ENCODE measurements around the gene LRCH4.

The LRCH4 gene

DNA sequence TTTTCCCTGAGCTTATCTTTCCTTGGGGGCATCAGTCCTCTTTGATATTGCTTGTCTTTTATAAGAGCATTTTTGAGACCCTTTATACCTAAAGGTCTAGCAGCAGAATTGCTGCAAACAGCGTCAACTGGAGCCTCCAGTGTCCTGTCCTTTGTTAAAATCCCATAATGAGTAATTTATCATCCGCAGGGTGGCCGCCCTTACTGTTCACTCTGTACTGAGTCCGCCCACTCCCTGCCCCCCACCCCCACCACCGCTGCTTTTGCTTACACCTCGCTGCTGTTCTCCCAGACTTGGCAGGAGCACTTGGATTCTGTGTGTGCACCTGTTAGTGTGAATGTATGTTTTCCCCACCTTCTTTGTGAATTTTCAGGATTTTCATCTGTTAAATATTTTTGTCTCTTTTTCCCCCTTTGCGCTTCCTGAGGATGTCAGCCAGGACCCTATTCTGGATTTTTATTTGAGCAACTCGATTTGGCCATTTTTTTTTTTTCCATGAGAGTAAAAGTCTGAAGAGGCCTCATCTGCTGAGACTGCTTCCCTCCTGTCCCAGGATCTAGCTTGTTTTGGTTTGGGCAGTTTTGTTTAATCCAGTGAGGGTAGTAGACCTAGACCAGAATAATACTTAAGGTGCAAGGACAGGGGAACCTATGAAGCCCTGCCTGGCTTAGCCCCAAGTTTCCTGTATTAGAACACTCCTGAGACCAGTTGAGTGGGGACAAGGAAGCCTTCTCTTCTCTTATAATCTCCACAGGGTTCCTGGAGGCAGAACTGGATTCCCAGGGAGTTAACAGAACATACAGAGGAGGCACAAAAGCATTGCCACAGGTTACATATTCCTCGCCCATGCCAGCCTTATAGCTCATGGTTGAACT, 38.8 kb downstream of the LRCH4 start:
- TF ChIP-seq EP300 (IDR thresholded peaks at IDR 0.05; ENCODE audit: borderline replicate concordance) (no peak), CREB1 (IDR thresholded peaks at IDR 0.05; ENCODE audit: low read depth) (no peak), USF1 (IDR thresholded peaks at IDR 0.05) (no peak)

DNA sequence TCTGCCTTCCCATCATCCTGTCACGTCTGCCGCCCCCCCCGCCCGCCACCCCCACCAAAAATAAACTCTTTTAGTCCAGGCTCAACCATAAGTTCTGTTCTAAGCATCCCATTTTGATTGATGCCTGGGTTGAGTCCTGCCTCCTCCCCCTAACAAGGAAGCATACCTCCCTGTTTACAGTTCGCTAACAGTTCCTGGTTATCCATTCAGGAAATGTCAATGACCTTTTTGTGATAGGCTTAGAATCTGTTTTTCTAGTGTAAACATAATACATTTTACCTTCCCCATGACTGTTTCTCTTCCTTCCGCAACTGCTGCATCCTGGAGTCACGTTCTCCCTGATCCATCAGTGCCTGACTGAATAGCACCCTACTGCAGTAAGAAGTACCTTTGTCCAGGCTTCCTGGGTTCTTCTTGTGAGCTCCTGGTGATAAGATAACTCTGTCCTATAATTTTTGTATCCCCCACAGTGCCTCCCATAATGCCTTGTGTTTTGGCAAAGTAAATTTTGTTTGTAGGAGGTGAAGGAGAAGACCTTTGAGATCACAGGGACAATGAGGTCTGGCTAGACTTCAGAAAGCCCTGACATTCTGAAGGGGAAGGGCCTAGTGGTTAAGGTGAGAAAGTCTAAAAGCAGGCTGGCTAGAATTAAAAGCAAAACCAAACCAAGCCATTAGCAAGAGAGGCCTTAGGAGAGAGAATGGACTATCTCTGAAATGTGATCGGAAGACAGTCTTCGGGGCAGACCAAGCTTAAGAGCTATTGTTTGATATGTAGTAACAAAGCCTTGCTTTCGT, 39.6 kb downstream of the LRCH4 start:
- TF ChIP-seq CREB1 (IDR thresholded peaks at IDR 0.05; ENCODE audit: low read depth) (no peak), MAX (IDR thresholded peaks at IDR 0.05) (no peak), EP300 (IDR thresholded peaks at IDR 0.05; ENCODE audit: borderline replicate concordance) (no peak), EGR1 (IDR thresholded peaks at IDR 0.05) (no peak), YY1 (IDR thresholded peaks at IDR 0.05; ENCODE audit: low read depth) (no peak), REST (IDR thresholded peaks at IDR 0.05; ENCODE audit: low read depth) (no peak)

DNA sequence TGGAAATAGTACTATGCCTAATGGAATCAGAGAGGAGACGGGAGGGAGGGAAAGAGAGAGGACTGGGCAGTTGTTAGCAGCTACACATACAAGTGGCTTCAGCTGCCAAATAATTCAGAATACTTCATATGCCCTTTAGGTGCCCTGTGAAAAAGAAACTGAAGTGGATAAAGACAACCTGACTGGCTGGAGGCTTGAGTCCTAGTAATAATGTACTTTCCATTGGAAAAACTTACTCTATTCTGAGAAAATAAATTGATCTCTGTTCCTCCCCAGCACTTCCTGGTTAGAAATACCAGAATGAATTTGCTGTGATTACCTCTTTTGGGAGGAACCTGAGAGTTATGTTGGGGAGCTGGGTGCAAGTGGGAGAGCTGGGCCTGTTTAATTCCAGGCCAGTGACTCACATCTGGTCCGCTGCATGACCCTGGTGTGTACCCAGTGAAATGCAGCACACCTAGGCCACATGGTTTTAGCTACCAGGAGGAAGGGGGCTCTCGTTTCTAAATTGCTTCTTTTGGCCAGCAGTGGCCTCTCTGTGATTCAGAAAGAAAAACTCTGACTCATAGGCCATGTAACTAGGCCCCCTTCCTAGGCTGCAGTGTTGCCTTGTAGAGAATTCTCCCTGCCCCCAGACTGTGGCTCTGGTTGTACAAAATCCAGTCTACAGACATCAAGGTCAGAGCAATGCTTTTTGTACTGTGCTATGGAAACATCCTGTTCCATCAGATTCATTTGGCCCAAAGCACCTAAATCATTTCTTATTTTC, 40.4 kb downstream of the LRCH4 start:
- TF ChIP-seq ZBTB7A (IDR thresholded peaks at IDR 0.05; ENCODE audit: low read depth) = no peak
- no peak for TF ChIP-seq TAF1 (IDR thresholded peaks at IDR 0.05; ENCODE audit: low read depth)
- peak; percentile 61 for TF ChIP-seq TEAD4 (IDR thresholded peaks at IDR 0.05)
- peak; percentile 74 for TF ChIP-seq MAX (IDR thresholded peaks at IDR 0.05)
- TF ChIP-seq EGR1 (IDR thresholded peaks at IDR 0.05) = no peak
- TF ChIP-seq EP300 (IDR thresholded peaks at IDR 0.05; ENCODE audit: borderline replicate concordance) = peak; percentile 25; the same call in 1 of the 2 replicates
- peak; percentile 46; the same call in 1 of the 2 replicates for TF ChIP-seq USF1 (IDR thresholded peaks at IDR 0.05)
- no peak for TF ChIP-seq TCF12 (IDR thresholded peaks at IDR 0.05; ENCODE audit: low read depth)
- TF ChIP-seq NFIC (IDR thresholded peaks at IDR 0.05) = no peak
- TF ChIP-seq CEBPB (IDR thresholded peaks at IDR 0.05) = no peak
- TF ChIP-seq CREB1 (IDR thresholded peaks at IDR 0.05; ENCODE audit: low read depth) = no peak
- no peak for TF ChIP-seq REST (IDR thresholded peaks at IDR 0.05; ENCODE audit: low read depth)
- TF ChIP-seq RAD21 (IDR thresholded peaks at IDR 0.05; ENCODE audit: low read depth) = no peak
- TF ChIP-seq FOXM1 (IDR thresholded peaks at IDR 0.05; ENCODE audit: borderline replicate concordance, low read depth) = no peak
- TF ChIP-seq YY1 (IDR thresholded peaks at IDR 0.05; ENCODE audit: low read depth) = no peak

- TF ChIP-seq NFIC (IDR thresholded peaks at IDR 0.05) = 0 out of 2 replicates have a peak, but pooled peaks have one; percentile 9
- 0 out of 2 replicates have a peak, but pooled peaks have one; percentile 27 for TF ChIP-seq CEBPB (IDR thresholded peaks at IDR 0.05)
- TF ChIP-seq REST (IDR thresholded peaks at IDR 0.05; ENCODE audit: low read depth) = no peak
Measured at GRCh38 chr7:100544967-100545359, 41.0 kb downstream of the LRCH4 start.
